Testis (tissue), 3 donors: Measurements from ENCODE around the gene HSD3B7. TPM values are rescaled to one million over a fixed set of nuclear protein-coding genes. Genes with fewer than 3 reads are reported as not detected.

Source experiments
- DNase-seq: peaks from one replicate; pipeline ENCODE4 v3.0.0-alpha.2; 2019
- H3K27ac ChIP-seq, 2 donors: fragments of 200-600 bp; sonication (generic); one replicate each; pipeline ENCODE4 v1.5.1; 2019
- H3K27me3 ChIP-seq: fragments of 200-600 bp; sonication (generic); one replicate; pipeline ENCODE4 v1.5.1; 2019
- H3K36me3 ChIP-seq: fragments of 200-600 bp; sonication (generic); one replicate; pipeline ENCODE4 v1.5.1; 2017; ENCODE audit warnings: low read depth; ENCODE audit errors: missing control alignments
- H3K4me1 ChIP-seq: fragments of 200-600 bp; sonication (generic); one replicate; pipeline ENCODE4 v1.5.1; 2019
- H3K4me3 ChIP-seq, 2 donors: fragments of 200-600 bp; sonication (generic); one replicate each; pipeline ENCODE4 v1.5.1; 2017 to 2019
- H3K9me3 ChIP-seq: fragments of 200-600 bp; sonication (generic); one replicate; pipeline ENCODE4 v1.5.1; 2017
- POLR2A ChIP-seq: fragments of 450-650 bp; IDR thresholded peaks from one replicate; pipeline ENCODE4 v1.6.1; 2017; ENCODE audit warnings: antibody characterized with exemption, mild to moderate bottlenecking, moderate library complexity
- WGBS, 2 donors: methylation state at CpG; one replicate each; pipeline ENCODE4 v1.1.5; 2018; 5-methylcytosine and 5-hydroxymethylcytosine counted together
- intact Hi-C: fragments of 100-400 bp; cut with DNase I; formaldehyde crosslinking; loops from one replicate; pipeline ENCODE4 v1.15.1; 2023; ENCODE audit warnings: low total_unique reads
- polyA plus RNA-seq: library from polyadenylated mRNA; stranded (reverse); fragments of 350-450 nt; fragmentation: Illumina TruSeq; extraction: RNeasy Lipid Tissue Mini Kit (QIAGEN cat#74804); gene quantifications from one replicate; pipeline ENCODE4 v1.2.3, GENCODE V29; 2014; ENCODE audit warnings: low read depth, low replicate concordance; ENCODE audit not compliant: insufficient read depth
- total RNA-seq, 2 donors: library from RNA; depleted of rRNA; stranded (reverse); fragments of >200 nt; gene quantifications; one replicate each; pipeline ENCODE4 v1.2.3, GENCODE V29; 2016
- TF ChIP-seq, protein P1 (sequence below), 3 experiments: fragments of 450-650 bp in 2 of 3; fragments of 200-600 bp in 1 of 3; sonication (generic) in 1 of 3; IDR thresholded peaks; one replicate each; pipeline ENCODE4 v1.5.1; 2016 to 2019; ENCODE audit warnings: antibody characterized with exemption in 3 of 3, mild to moderate bottlenecking in 2 of 3, moderate library complexity in 1 of 3

The HSD3B7 gene
- total and polyA plus RNA-seq, 3 donors from 2014 or later: 5.7 to 8.9 (median 7.4) TPM

DNA sequence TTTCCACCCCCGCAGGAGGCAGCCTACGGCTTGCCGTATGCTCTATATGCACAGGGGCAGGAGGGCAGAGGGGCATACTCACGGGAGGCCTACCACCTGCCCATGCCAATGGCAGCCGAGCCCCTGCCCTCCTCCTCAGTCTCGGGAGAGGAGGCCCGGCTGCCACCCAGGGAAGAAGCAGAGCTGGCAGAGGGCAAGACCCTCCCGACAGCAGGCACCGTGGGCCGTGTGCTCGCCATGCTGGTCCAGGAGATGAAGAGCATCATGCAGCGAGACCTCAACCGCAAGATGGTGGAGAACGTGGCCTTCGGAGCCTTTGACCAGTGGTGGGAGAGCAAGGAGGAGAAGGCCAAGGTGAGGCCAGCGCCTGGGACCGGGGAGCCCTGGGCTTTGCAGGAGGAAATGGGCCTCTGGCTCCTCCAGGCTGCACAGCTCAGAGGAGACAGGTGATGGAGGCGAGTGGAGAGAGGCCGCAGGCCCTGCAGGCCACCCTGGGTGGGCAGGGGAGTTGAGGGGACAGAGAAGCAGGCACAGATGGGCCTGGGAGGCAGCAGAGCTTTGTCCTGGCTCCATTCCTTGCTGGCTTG, 18.9 kb upstream of the HSD3B7 start:
- intact Hi-C loops: no loop called here

DNA sequence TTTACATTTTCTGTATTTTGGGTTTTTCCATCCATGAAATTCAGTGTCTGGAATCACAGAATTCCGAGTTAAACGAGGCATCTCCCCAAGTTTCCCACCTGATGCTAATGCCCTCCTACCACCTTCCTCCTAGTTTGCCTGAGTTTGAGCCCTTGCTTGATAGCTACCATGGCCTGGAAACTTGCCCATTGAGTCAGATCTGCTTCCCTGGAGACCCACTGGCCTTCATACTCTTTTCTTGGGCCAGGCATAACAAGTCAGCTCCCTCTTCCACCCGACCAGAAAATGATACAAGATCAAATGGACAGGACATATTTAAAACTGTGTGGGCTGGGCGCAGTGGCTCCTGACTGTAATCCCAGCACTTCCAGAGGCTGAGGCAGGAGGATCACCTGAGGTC, 17.2 kb upstream of the HSD3B7 start:
- no peaks in the 10 kb centered on the region for H3K9me3 ChIP-seq
- intact Hi-C loops: no loop called here
- no peak overlapping the region for H3K27ac ChIP-seq
- H3K36me3 ChIP-seq: no peaks in the 10 kb centered on the region
- 81 to 87% methylated on average over 4 of the region's 4 CpGs for WGBS, 2 donors
- TF ChIP-seq, protein P1, sequence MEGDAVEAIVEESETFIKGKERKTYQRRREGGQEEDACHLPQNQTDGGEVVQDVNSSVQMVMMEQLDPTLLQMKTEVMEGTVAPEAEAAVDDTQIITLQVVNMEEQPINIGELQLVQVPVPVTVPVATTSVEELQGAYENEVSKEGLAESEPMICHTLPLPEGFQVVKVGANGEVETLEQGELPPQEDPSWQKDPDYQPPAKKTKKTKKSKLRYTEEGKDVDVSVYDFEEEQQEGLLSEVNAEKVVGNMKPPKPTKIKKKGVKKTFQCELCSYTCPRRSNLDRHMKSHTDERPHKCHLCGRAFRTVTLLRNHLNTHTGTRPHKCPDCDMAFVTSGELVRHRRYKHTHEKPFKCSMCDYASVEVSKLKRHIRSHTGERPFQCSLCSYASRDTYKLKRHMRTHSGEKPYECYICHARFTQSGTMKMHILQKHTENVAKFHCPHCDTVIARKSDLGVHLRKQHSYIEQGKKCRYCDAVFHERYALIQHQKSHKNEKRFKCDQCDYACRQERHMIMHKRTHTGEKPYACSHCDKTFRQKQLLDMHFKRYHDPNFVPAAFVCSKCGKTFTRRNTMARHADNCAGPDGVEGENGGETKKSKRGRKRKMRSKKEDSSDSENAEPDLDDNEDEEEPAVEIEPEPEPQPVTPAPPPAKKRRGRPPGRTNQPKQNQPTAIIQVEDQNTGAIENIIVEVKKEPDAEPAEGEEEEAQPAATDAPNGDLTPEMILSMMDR (IDR thresholded peaks at IDR 0.05): no peak
- no peak for TF ChIP-seq POLR2A
- H3K27me3 ChIP-seq: no peaks in the 10 kb centered on the region
- no peaks in the 10 kb centered on the region for H3K4me1 ChIP-seq
- no peak overlapping the region for H3K4me3 ChIP-seq
- no peak for DNase-seq

More for the DNA sequence above, 18.9 kb upstream of the HSD3B7 start:
- H3K4me1 ChIP-seq: no peaks in the 10 kb centered on the region
- no peak overlapping the region for H3K27ac ChIP-seq
- no peak for DNase-seq
- TF ChIP-seq, protein P1 (IDR thresholded peaks at IDR 0.05): no peak
- TF ChIP-seq POLR2A: no peak
- H3K27me3 ChIP-seq: no peaks in the 10 kb centered on the region
- WGBS, 2 donors: 90 to 94% methylated on average over 8 to 19 of the region's 19 CpGs
- no peaks in the 10 kb centered on the region for H3K9me3 ChIP-seq
- H3K36me3 ChIP-seq: no peaks in the 10 kb centered on the region
- H3K4me3 ChIP-seq: no peak overlapping the region

DNA sequence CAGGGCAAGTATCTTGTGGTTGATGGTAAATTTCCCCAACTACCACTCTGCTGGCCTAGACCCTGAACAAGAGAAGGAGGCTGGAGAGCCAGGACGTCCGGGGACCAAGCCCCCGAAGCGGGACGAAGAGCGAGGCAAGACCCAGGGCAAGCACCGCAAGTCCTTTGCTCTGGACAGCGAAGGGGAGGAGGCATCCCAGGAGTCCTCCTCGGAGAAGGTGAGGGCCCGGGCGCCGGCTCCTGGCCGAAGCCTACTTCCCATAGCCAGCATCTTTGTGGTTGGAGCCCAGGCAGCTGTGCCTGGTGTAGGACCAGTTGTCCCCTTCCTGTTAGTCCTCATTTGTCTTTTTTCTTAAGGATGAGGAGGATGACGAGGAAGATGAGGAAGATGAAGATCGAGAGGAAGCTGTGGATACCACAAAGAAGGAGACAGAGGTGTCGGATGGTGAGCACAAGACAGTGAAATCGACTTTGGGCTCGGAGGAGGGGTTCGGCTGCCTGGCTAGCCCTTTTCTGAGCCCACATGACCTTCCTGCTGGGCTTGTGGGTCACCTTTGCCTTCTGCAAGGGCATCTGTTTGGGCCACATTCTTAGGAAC, 15.7 kb upstream of the HSD3B7 start:
- WGBS, 2 donors: 93 to 94% methylated on average over 19 of the region's 19 CpGs
- Histone ChIP-seq H3K27me3 (no peaks in the 10 kb centered on the region), H3K4me3 (no peak overlapping the region), H3K27ac (no peak overlapping the region), H3K4me1 (no peaks in the 10 kb centered on the region), H3K36me3 (no peaks in the 10 kb centered on the region), H3K9me3 (no peaks in the 10 kb centered on the region)
- TF ChIP-seq, protein P1 (IDR thresholded peaks at IDR 0.05): no peak
- TF ChIP-seq POLR2A: no peak
- intact Hi-C loops: no loop called here
- DNase-seq: no peak

DNA sequence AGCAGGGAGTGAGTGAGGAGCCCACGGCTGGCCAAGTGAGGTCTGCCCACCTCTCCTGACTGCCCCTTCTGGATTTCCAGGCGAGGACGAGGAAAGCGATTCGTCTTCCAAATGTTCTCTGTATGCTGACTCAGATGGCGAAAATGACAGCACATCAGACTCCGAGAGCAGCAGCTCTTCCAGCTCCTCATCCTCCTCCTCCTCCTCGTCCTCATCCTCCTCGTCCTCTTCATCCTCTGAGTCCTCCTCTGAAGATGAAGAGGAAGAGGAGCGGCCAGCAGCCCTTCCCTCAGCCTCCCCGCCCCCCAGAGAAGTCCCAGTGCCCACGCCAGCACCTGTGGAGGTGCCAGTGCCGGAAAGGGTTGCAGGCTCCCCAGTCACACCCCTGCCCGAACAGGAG, 13.7 kb upstream of the HSD3B7 start:
- DNase-seq: no peak
- no peaks in the 10 kb centered on the region for H3K36me3 ChIP-seq
- H3K9me3 ChIP-seq: no peaks in the 10 kb centered on the region
- H3K4me1 ChIP-seq: no peaks in the 10 kb centered on the region
- no peak overlapping the region for H3K27ac ChIP-seq
- TF ChIP-seq, protein P1 (IDR thresholded peaks at IDR 0.05): no peak
- no peak for TF ChIP-seq POLR2A
- H3K4me3 ChIP-seq: no peak overlapping the region
- WGBS, 2 donors: 93 to 97% methylated on average over 13 to 14 of the region's 14 CpGs
- no peaks in the 10 kb centered on the region for H3K27me3 ChIP-seq
- intact Hi-C loops: no loop called here

DNA sequence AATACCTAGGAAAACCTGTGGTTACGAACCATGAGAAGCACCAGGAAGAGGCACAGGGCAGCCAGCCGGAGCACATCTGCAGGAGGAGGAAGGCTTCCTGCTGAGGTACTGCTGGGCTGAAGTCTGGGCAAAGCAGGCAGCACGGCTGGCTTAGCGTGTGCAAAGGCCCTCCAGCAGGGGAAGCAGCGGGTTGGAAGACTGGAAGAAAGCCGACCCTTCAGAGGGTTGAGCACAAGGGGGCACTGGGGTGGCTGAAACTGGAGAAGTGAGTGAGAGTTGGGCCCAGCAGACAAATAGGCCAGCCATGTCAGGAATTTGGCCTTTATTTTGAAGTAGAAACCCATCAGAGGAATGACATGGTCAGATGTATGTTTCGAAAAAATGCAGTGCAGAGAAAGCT, 12.1 kb upstream of the HSD3B7 start:
- no peaks in the 10 kb centered on the region for H3K4me1 ChIP-seq
- no peak for TF ChIP-seq POLR2A
- TF ChIP-seq, protein P1 (IDR thresholded peaks at IDR 0.05): no peak
- 87 to 90% methylated on average over 7 of the region's 7 CpGs for WGBS, 2 donors
- no peaks in the 10 kb centered on the region for H3K9me3 ChIP-seq
- H3K36me3 ChIP-seq: no peaks in the 10 kb centered on the region
- H3K27me3 ChIP-seq: no peaks in the 10 kb centered on the region
- no peak for DNase-seq
- H3K4me3 ChIP-seq: no peak overlapping the region
- intact Hi-C loops: no loop called here
- H3K27ac ChIP-seq: no peak overlapping the region
